ENCODE results near the gene RPAP2.
"Not testable (repeated sequence)": the region's sequence is repeated elsewhere in the genome, so short reads cannot be mapped to it uniquely, and the experiment has no call there.

The RPAP2 gene

GRCh38 chr1:92408825-92409224 is 110.0 kb downstream of the RPAP2 start:
- peaks cover 1% of the 10 kb centered on the region; the same call in 1 of the 2 replicates for H3K9me3 ChIP-seq
- no peak overlapping the region for H3K27ac ChIP-seq
- no peak overlapping the region for H3K9ac ChIP-seq
- no peaks in the 10 kb centered on the region for H3K36me3 ChIP-seq
- no peaks in the 10 kb centered on the region for H4K20me1 ChIP-seq
- no peak overlapping the region for H3K4me3 ChIP-seq
- TF ChIP-seq Cebpa-rat (IDR thresholded peaks at IDR 0.05), result no peak
- H3K27me3 ChIP-seq, result no peaks in the 10 kb centered on the region
- no peak overlapping the region for H3K4me2 ChIP-seq
- H3K4me1 ChIP-seq, result no peaks in the 10 kb centered on the region

GRCh38 chr1:92409946-92410549 is 111.2 kb downstream of the RPAP2 start:
- Histone ChIP-seq H3K36me3 (no peaks in the 10 kb centered on the region), H3K27ac (no peak overlapping the region), H3K27me3 (no peaks in the 10 kb centered on the region), H4K20me1 (no peaks in the 10 kb centered on the region), H3K9me3 (no peaks in the 10 kb centered on the region), H3K4me1 (no peaks in the 10 kb centered on the region), H3K9ac (no peak overlapping the region), H3K4me3 (no peak overlapping the region), H3K4me2 (no peak overlapping the region)
- TF ChIP-seq Cebpa-rat (IDR thresholded peaks at IDR 0.05), result no peak

DNA sequence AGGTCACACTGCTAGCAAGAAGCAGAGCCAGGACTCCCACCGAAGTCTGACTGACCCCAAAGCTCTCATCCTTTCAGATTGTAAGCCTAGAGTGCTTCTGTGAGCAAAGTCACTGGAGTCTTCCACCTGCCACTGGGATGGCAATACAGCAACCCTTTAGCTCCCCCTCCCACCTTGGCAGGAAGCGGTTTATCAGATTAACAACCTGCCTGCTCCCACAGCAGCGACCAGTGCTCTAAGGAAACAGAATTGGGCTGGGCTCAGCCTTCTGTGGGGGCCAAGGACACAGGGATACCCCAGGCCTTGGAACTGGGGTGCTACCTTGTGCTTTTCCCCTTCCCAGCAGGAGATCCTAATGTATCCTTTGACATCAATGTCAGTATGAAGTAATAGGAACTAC is 111.8 kb downstream of the RPAP2 start:
- no peaks in the 10 kb centered on the region for H3K4me1 ChIP-seq
- no peak overlapping the region for H3K4me2 ChIP-seq
- no peaks in the 10 kb centered on the region for H3K9me3 ChIP-seq
- H3K4me3 ChIP-seq, result no peak overlapping the region
- no peak overlapping the region for H3K27ac ChIP-seq
- H3K27me3 ChIP-seq, result no peaks in the 10 kb centered on the region
- no peaks in the 10 kb centered on the region for H3K36me3 ChIP-seq
- no peak overlapping the region for H3K9ac ChIP-seq
- no peaks in the 10 kb centered on the region for H4K20me1 ChIP-seq
- no peak for TF ChIP-seq Cebpa-rat (IDR thresholded peaks at IDR 0.05)

DNA sequence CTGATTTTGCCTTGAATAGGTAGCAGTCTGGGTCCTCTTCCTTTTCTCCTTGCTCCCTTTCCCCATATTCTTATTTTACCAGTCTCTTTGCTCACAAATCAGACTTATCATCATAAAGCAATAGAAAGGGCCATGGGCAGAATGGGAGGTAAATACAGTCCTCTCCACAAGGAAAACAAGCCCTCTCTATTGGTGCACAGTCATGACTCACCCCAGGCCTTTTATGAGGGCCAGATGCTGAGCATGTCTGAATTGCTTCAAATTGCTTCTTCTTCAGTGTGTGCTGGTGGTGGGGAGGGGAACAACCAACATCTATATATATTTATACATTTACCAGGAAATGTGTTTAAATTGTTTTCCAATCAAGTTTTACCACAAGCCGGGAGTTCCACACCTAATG is 112.7 kb downstream of the RPAP2 start:
- no peaks in the 10 kb centered on the region for H4K20me1 ChIP-seq
- no peak overlapping the region for H3K27ac ChIP-seq
- H3K4me1 ChIP-seq, result no peaks in the 10 kb centered on the region
- no peaks in the 10 kb centered on the region for H3K9me3 ChIP-seq
- H3K4me2 ChIP-seq, result no peak overlapping the region
- no peaks in the 10 kb centered on the region for H3K36me3 ChIP-seq
- no peak overlapping the region for H3K9ac ChIP-seq
- H3K4me3 ChIP-seq, result no peak overlapping the region
- H3K27me3 ChIP-seq, result no peaks in the 10 kb centered on the region
- no peak for TF ChIP-seq Cebpa-rat (IDR thresholded peaks at IDR 0.05)

- no peak for TF ChIP-seq Cebpa-rat (IDR thresholded peaks at IDR 0.05)
- no peaks in the 10 kb centered on the region for H3K27me3 ChIP-seq
- no peaks in the 10 kb centered on the region for H3K9me3 ChIP-seq
- no peak overlapping the region for H3K9ac ChIP-seq
- no peak overlapping the region for H3K27ac ChIP-seq
- H4K20me1 ChIP-seq, result no peaks in the 10 kb centered on the region
- no peak overlapping the region for H3K4me3 ChIP-seq
- H3K36me3 ChIP-seq, result no peaks in the 10 kb centered on the region
- no peaks in the 10 kb centered on the region for H3K4me1 ChIP-seq
- H3K4me2 ChIP-seq, result no peak overlapping the region
Measured at GRCh38 chr1:92419642-92420041, 120.8 kb downstream of the RPAP2 start.

GRCh38 chr1:92424381-92424780 is 125.5 kb downstream of the RPAP2 start:
- H3K4me1 ChIP-seq, result no peaks in the 10 kb centered on the region
- no peaks in the 10 kb centered on the region for H3K9me3 ChIP-seq
- no peak overlapping the region for H3K9ac ChIP-seq
- no peak overlapping the region for H3K4me3 ChIP-seq
- H4K20me1 ChIP-seq, result no peaks in the 10 kb centered on the region
- H3K27ac ChIP-seq, result no peak overlapping the region
- H3K27me3 ChIP-seq, result no peaks in the 10 kb centered on the region
- no peak overlapping the region for H3K4me2 ChIP-seq
- no peak for TF ChIP-seq Cebpa-rat (IDR thresholded peaks at IDR 0.05)
- H3K36me3 ChIP-seq, result no peaks in the 10 kb centered on the region

DNA sequence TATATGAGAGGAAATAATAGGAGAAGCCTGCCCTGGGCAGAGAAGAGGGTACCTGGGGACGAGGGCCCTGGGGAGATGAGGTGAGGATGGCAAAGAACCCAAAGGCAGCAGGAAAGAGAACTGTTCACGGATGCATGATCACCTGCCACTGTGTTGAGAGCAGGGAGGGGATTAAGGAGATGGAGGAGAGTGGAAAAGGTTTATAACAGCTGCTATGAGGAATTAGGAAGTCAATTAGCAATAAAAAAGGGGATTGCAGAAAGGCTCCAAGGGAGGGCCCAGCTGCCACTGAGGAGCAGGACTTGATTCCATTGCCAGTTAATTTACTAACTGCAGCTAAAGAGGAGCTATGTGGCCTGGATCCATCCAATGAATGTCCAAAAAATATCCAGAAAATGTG is 126.8 kb downstream of the RPAP2 start:
- no peaks in the 10 kb centered on the region for H3K27me3 ChIP-seq
- no peaks in the 10 kb centered on the region for H3K36me3 ChIP-seq
- no peaks in the 10 kb centered on the region for H4K20me1 ChIP-seq
- H3K4me1 ChIP-seq, result no peaks in the 10 kb centered on the region
- H3K9me3 ChIP-seq, result no peaks in the 10 kb centered on the region
- no peak overlapping the region for H3K9ac ChIP-seq
- H3K4me2 ChIP-seq, result no peak overlapping the region
- no peak overlapping the region for H3K4me3 ChIP-seq
- H3K27ac ChIP-seq, result no peak overlapping the region
- no peak for TF ChIP-seq Cebpa-rat (IDR thresholded peaks at IDR 0.05)

- Histone ChIP-seq H3K4me1 (no peaks in the 10 kb centered on the region), H3K9me3 (no peaks in the 10 kb centered on the region), H4K20me1 (no peaks in the 10 kb centered on the region), H3K27me3 (no peaks in the 10 kb centered on the region), H3K4me3 (no peak overlapping the region), H3K9ac (no peak overlapping the region), H3K4me2 (no peak overlapping the region), H3K36me3 (no peaks in the 10 kb centered on the region), H3K27ac (no peak overlapping the region)
- no peak for TF ChIP-seq Cebpa-rat (IDR thresholded peaks at IDR 0.05)
Measured at GRCh38 chr1:92430030-92430429, 131.2 kb downstream of the RPAP2 start.

- H3K4me2 ChIP-seq, H3K4me3 ChIP-seq, H3K9ac ChIP-seq, H3K36me3 ChIP-seq, H3K27me3 ChIP-seq, H3K27ac ChIP-seq, H3K4me1 ChIP-seq, H4K20me1 ChIP-seq, H3K9me3 ChIP-seq: not testable (repeated sequence)
Measured at GRCh38 chr1:92434572-92434971, 135.7 kb downstream of the RPAP2 start.

DNA sequence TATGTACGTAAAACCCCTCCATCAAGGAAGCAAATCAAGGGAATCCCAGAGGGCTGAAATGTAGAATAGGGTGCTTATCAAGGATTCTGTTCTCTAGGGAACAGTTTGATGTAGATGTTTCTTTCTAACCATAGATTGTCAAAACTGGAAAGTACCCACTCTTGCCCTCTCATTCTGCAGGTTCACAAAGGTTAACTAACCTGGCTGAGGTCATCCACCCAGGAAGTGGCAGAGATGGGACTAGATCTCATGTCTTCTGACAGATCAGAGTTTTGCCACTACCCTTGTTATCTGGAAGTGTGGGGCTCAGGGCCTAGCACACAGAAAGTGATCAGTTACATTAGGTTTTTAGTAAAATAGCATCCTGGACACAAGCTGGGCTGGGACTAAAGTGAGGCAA is 140.4 kb downstream of the RPAP2 start:
- H3K4me3 ChIP-seq, result no peak overlapping the region
- no peak for TF ChIP-seq Cebpa-rat (IDR thresholded peaks at IDR 0.05)
- peaks cover 9% of the 10 kb centered on the region; the same call in 1 of the 2 replicates for H3K9me3 ChIP-seq
- H4K20me1 ChIP-seq, result no peaks in the 10 kb centered on the region
- no peaks in the 10 kb centered on the region for H3K27me3 ChIP-seq
- H3K36me3 ChIP-seq, result no peaks in the 10 kb centered on the region
- H3K27ac ChIP-seq, result no peak overlapping the region
- no peak overlapping the region for H3K9ac ChIP-seq
- no peaks in the 10 kb centered on the region for H3K4me1 ChIP-seq
- no peak overlapping the region for H3K4me2 ChIP-seq

DNA sequence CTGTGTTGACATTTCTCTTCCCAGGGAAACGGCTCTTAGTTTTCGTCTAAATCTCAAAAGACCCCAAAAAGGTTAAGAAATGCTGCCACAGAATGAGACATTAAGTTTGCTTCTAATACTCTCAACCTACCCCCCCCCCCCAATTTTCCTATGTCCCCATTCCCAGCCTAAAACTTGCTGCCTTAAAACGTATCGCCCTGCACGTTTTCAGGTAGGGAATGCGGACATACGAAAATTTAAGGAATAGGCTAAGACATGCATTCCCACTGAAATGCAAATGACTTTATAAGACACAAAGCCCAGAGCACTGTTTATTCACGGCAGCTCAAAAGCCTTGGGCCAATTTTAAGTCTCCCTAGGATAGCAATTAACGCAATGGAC is 142.4 kb downstream of the RPAP2 start:
- H3K4me2 ChIP-seq, result no peak overlapping the region
- H3K27ac ChIP-seq, result no peak overlapping the region
- no peaks in the 10 kb centered on the region for H3K4me1 ChIP-seq
- H3K9me3 ChIP-seq, result peaks cover 6% of the 10 kb centered on the region; the same call in 1 of the 2 replicates
- no peaks in the 10 kb centered on the region for H3K27me3 ChIP-seq
- TF ChIP-seq Cebpa-rat (IDR thresholded peaks at IDR 0.05), result no peak
- H4K20me1 ChIP-seq, result no peaks in the 10 kb centered on the region
- no peak overlapping the region for H3K4me3 ChIP-seq
- H3K9ac ChIP-seq, result no peak overlapping the region
- H3K36me3 ChIP-seq, result no peaks in the 10 kb centered on the region
